Uterus (tissue), 4 donors: ENCODE results near the gene PDE4D. TPM values are rescaled to one million over a fixed set of nuclear protein-coding genes. Genes with fewer than 3 reads are reported as not detected.

Source experiments
- DNase-seq, 2 donors: peaks; one replicate each; pipeline ENCODE4 v3.0.0-alpha.2; 2019 to 2020
- H3K27ac ChIP-seq, 2 donors: fragments of 200-600 bp; sonication (generic); 1 replicate in 1 of 2; 2 replicates in 1 of 2; pipeline ENCODE4 v1.5.1; 2016 to 2018
- H3K27me3 ChIP-seq, 2 donors: fragments of 200-600 bp; sonication (generic); one replicate each; pipeline ENCODE4 v1.5.1; 2018 to 2019; ENCODE audit warnings: control low read depth in 1 of 2
- H3K36me3 ChIP-seq, 2 donors: fragments of 200-600 bp; sonication (generic); one replicate each; pipeline ENCODE4 v1.5.1; 2019; ENCODE audit warnings: control low read depth in 1 of 2
- H3K4me1 ChIP-seq, 2 donors: fragments of 200-600 bp; sonication (generic); one replicate each; pipeline ENCODE4 v1.5.1; 2018 to 2019; ENCODE audit warnings: control low read depth in 1 of 2
- H3K4me3 ChIP-seq, 2 donors: fragments of 200-600 bp; sonication (generic); 1 replicate in 1 of 2; 2 replicates in 1 of 2; pipeline ENCODE4 v1.5.1; 2018 to 2019; ENCODE audit warnings: mild to moderate bottlenecking in 1 of 2
- H3K9me3 ChIP-seq, 2 donors: fragments of 200-600 bp; sonication (generic); one replicate each; pipeline ENCODE4 v1.5.1; 2019; ENCODE audit warnings: control low read depth in 1 of 2
- POLR2A ChIP-seq, 2 donors: fragments of 450-650 bp; IDR thresholded peaks; one replicate each; pipeline ENCODE4 v1.6.1; 2016; ENCODE audit warnings: antibody characterized with exemption in 2 of 2, mild to moderate bottlenecking in 1 of 2, moderate library complexity in 1 of 2
- intact Hi-C: fragments of 100-400 bp; cut with DNase I; formaldehyde crosslinking; loops from one replicate; pipeline ENCODE4 v1.15.1; 2023; ENCODE audit warnings: low total_unique reads
- total RNA-seq, 4 donors: library from RNA; depleted of rRNA in 3 of 4; stranded (reverse); fragments of >200 nt in 3 of 4; gene quantifications; one replicate each; pipeline versions ENCODE4 v1.1.0 to v1.2.4, GENCODE V29; 2014 to 2023
- TF ChIP-seq, protein P1 (sequence below), 4 experiments: fragments of 200-600 bp in 2 of 4; fragments of 450-650 bp in 2 of 4; sonication (generic) in 2 of 4; IDR thresholded peaks; one replicate each; pipeline ENCODE4 v1.5.1; 2016 to 2019; ENCODE audit warnings: antibody characterized with exemption in 4 of 4, mild to moderate bottlenecking in 2 of 4, moderate library complexity in 1 of 4
- donor health status: DM: yes; HTN: yes; CAD: no.

Gene PDE4D
- total RNA-seq, 4 donors from 2014 or later = 27.1 to 77.0 (median 45.8) TPM

DNA sequence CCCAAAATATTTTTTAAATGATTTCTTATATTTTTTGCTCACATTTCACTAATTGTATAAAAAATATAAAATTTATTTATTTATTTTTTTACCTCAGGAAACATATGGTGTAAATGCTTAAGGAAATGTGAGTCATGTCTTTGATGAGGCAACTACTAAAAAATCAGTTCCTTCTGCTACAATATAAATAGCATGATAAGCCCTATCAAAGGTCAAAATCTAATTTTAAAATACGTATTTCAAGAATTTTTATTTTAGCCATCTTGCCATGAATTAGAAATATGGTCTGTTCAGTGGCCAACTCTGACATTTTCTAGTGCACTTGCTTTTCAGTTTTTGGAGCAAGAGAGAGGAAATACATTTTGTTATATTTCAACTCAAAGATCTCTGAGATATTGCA is 50.5 kb downstream of the PDE4D start:
- TF ChIP-seq, protein P1, sequence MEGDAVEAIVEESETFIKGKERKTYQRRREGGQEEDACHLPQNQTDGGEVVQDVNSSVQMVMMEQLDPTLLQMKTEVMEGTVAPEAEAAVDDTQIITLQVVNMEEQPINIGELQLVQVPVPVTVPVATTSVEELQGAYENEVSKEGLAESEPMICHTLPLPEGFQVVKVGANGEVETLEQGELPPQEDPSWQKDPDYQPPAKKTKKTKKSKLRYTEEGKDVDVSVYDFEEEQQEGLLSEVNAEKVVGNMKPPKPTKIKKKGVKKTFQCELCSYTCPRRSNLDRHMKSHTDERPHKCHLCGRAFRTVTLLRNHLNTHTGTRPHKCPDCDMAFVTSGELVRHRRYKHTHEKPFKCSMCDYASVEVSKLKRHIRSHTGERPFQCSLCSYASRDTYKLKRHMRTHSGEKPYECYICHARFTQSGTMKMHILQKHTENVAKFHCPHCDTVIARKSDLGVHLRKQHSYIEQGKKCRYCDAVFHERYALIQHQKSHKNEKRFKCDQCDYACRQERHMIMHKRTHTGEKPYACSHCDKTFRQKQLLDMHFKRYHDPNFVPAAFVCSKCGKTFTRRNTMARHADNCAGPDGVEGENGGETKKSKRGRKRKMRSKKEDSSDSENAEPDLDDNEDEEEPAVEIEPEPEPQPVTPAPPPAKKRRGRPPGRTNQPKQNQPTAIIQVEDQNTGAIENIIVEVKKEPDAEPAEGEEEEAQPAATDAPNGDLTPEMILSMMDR (IDR thresholded peaks at IDR 0.05) = no peak
- TF ChIP-seq POLR2A (IDR thresholded peaks at IDR 0.05) = no peak
- intact Hi-C loops = no loop called here
- Histone ChIP-seq H3K4me3 (no peak overlapping the region), H3K27ac (no peak overlapping the region), H3K4me1 (no peaks in the 10 kb centered on the region), H3K36me3 (no peaks in the 10 kb centered on the region), H3K27me3 (no peaks in the 10 kb centered on the region), H3K9me3 (no peaks in the 10 kb centered on the region)
- no peak for DNase-seq

- H3K9me3 ChIP-seq = no peaks in the 10 kb centered on the region
- no peak for TF ChIP-seq POLR2A (IDR thresholded peaks at IDR 0.05)
- TF ChIP-seq, protein P1 (IDR thresholded peaks at IDR 0.05) = no peak
- intact Hi-C loops = no loop called here
Measured at GRCh38 chr5:59840200-59840601, 53.3 kb downstream of the PDE4D start.

DNA sequence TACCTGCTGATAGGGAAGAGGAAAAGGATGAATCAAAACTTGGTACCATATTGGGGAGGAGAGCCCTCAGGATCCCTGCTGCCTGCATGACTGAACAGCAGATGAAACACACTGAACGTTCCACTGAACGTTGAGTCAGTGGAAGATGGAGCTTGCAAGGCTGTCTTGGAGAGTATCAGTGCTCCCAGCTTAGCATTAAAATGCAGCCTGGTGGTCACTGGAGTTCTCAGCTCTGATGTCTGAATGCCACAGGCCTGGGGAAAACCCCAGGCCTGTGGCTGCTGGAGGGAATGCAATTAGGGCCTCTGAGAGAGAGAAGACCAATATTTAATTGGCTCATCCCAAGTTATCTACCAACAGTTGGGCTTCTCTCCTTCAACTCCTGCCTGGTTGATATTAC is 54.5 kb downstream of the PDE4D start:
- DNase-seq = no peak
- Histone ChIP-seq H3K27me3 (no peaks in the 10 kb centered on the region), H3K9me3 (no peaks in the 10 kb centered on the region), H3K36me3 (no peaks in the 10 kb centered on the region), H3K4me1 (no peaks in the 10 kb centered on the region), H3K4me3 (no peak overlapping the region), H3K27ac (no peak overlapping the region)
- no peak for TF ChIP-seq POLR2A (IDR thresholded peaks at IDR 0.05)
- TF ChIP-seq, protein P1 (IDR thresholded peaks at IDR 0.05) = no peak
- intact Hi-C loops = no loop called here

More at GRCh38 chr5:59840200-59840601, 53.3 kb downstream of the PDE4D start:
- H3K27ac ChIP-seq = no peak overlapping the region
- no peaks in the 10 kb centered on the region for H3K36me3 ChIP-seq
- H3K27me3 ChIP-seq = no peaks in the 10 kb centered on the region
- DNase-seq = no peak
- no peak overlapping the region for H3K4me3 ChIP-seq
- no peaks in the 10 kb centered on the region for H3K4me1 ChIP-seq

DNA sequence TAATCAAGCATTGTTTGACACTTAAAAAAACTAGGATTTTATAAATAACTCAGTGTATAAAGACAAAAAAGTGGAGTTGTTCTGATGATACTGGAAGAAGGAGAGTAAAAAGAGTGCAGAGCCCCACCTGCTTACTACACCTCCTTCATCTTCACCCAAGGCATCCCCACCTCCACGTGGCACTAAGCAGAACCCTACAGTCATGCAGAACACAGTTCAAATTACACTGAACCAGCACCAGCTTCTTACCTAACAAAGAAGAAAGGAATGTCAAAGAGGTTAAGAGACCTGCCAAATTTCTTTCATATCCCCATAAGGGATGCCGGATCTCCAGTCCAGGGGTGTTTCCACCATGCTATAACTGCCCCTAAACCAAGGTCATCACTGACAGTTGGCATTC is 55.5 kb downstream of the PDE4D start:
- Histone ChIP-seq H3K4me1 (no peaks in the 10 kb centered on the region), H3K27ac (no peak overlapping the region), H3K36me3 (no peaks in the 10 kb centered on the region), H3K9me3 (no peaks in the 10 kb centered on the region), H3K27me3 (no peaks in the 10 kb centered on the region), H3K4me3 (no peak overlapping the region)
- intact Hi-C loops = no loop called here
- no peak for DNase-seq
- TF ChIP-seq POLR2A (IDR thresholded peaks at IDR 0.05) = no peak
- TF ChIP-seq, protein P1 (IDR thresholded peaks at IDR 0.05) = no peak

GRCh38 chr5:59837071-59837470 is 56.5 kb downstream of the PDE4D start:
- TF ChIP-seq, protein P1 (IDR thresholded peaks at IDR 0.05) = no peak
- TF ChIP-seq POLR2A (IDR thresholded peaks at IDR 0.05) = no peak
- no peak for DNase-seq
- no peak overlapping the region for H3K4me3 ChIP-seq
- H3K9me3 ChIP-seq = no peaks in the 10 kb centered on the region
- no peaks in the 10 kb centered on the region for H3K27me3 ChIP-seq
- intact Hi-C loops = no loop called here
- no peaks in the 10 kb centered on the region for H3K4me1 ChIP-seq
- no peaks in the 10 kb centered on the region for H3K36me3 ChIP-seq
- no peak overlapping the region for H3K27ac ChIP-seq
